Activated T-helper 1 cell treated with anti-CD3 and anti-CD28 coated beads, Interleukin-2, amount 50 U/mL, for 16 hours (primary cell): ENCODE data around the gene TAS2R43.
"Not testable (repeated sequence)": the region's sequence is repeated elsewhere in the genome, so short reads cannot be mapped to it uniquely, and the experiment has no call there.

Experiments
- DNase-seq, 2 donors: peaks; one replicate each; pipeline ENCODE4 v3.0.0-alpha.2; 2020; ENCODE audit warnings: low read depth in 1 of 2, low spot score in 1 of 2

TAS2R43 gene

DNA sequence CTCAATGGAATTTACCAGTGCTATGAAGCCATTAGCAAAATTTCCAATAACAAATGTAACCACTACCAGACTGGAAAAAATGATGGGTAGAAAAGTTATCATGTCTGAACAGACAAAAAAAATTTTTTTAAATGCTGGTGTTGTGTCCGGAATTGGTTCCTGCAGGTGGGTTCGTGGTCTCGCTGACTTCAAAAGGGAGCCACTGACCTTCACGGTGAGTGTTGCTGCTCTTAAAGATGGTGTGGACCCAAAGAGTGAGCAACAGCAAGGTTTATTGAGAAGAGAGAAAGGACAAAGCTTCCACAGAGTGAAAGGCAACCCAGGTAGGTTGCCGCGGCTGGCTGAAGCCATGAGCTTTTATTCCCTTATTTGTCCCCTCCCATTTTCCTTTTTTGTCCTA lies at the start of gene TAS2R43:
Gene TAS2R43 (minus strand): TSS at position 186 of the 400 bp plus-strand sequence. CDS start 84 bp downstream, at position 102.
- no peak for DNase-seq

- no peak for DNase-seq
Measured at GRCh38 chr12:11136075-11136474, 44.0 kb upstream of the TAS2R43 start.

GRCh38 chr12:11134305-11134704 lies 42.2 kb upstream of the TAS2R43 start, which contains the start of gene TAS2R30:
Gene TAS2R30, minus strand, starts transcription at chr12:11134644. Its CDS starts 400 bp downstream, at chr12:11134244.
- no peak for DNase-seq

DNA sequence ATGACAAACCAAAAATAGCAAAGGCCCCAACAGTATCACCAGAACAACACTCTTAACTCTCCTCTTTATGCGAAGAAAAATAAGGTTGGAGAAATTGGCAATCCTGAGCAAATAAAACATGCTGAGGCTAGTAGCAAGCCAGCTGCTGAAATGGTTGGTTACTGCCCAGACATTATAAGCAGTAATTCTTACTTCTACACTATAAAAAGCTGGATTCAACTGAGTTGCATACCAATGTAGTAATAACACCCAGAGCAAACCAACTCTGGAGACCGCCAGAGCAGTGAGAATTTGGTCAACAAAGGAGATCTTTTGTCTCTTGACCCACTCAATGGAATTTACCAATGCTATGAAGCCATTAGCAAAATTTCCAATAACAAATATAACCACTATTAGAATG lies 41.7 kb upstream of the TAS2R43 start:
- DNase-seq: no peak

DNA sequence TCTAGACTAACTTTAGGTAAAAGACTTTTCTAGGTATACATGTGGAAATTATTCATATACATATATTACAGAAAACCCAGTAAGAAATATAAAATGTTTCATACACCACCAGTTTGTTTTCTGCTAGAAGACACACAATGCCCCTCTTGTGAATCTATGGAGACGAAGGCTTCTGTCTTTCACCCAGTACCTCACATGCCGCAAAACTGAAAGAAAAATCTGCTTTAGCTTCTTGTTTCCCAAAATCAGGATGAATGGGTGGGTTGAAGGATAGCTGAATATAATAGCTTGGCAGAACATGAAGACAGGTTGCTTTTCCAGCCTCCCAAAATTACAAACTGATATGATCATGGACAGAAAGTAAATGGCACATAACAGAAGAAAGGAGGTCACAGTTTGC lies 41.0 kb upstream of the TAS2R43 start:
- DNase-seq: no peak

GRCh38 chr12:11130999-11131398 lies 38.9 kb upstream of the TAS2R43 start:
- no peak for DNase-seq

DNA sequence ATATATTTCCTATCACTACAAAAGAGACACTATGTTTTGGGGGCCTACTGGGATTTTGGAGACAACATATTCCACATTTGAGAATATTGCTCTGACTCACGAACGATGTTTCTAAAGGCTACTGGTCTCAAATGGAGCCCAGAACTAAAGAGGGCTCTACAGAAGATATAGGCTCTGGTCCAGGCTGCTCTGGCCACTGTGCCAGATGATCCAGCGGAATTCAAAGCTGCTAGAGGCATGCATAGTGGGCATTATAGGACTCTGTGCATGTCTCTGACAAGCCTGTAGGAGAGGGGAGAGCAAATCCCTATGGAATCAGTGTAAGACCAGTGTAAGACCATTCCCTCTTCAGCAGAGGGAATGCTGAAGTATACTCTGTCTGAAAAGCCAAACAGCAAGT lies 38.3 kb upstream of the TAS2R43 start:
- DNase-seq: no peak

DNA sequence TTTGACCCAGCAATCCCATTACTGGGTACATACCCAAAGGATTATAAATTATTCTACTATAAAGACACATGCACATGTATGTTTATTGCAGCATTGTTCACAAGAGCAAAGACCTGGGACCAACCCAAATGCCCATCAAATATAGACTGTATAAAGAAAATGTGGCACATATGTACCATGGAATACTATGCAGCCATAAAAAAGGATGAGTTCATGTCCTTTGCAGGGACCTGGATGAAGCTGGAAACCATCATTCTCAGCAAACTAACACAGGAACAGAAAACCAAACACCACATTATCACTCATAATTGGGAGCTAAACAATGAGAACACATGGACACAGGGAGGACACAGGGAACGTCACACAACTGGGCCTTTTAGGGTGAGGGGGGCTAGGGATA lies 22.0 kb upstream of the TAS2R43 start:
- DNase-seq: not testable (repeated sequence)

DNA sequence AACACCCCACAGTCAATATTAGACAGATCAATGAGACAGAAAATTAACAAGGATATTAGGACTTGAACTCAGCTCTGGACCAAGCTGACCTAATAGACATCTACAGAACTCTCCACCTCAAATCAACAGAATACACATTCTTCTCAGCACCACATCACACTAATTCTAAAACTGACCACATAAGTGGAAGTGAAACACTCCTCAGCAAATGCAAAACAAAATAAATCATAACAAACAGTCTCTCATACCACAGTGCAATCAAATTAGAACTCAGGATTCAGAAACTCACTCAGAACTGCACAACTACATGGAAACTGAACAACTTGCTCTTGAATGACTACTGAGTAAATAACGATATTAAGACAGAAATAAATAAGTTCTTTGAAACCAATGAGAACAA lies 19.1 kb upstream of the TAS2R43 start:
- not testable (repeated sequence) for DNase-seq

GRCh38 chr12:11108862-11109261 lies 16.7 kb upstream of the TAS2R43 start:
- no peak for DNase-seq

- no peak for DNase-seq
Measured at GRCh38 chr12:11107719-11108118, 15.6 kb upstream of the TAS2R43 start.

DNA sequence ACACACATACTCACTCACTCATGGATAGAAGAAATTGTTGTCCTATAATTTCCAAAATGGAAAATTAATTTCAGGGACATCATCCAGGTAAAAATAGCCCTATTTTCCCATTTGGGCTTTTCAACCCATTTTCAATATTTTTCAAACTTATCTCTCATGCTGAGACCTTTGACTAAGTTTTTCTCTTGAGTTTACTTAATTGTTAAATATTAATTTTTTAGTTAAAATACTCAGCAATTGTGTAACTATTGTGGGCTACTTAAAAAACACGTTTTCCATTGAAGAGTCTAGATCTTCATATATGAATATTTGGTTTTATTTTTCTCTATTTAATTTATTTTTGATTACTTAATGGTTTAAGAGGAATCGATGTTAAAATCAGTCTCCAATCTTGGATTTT lies 14.2 kb upstream of the TAS2R43 start:
- no peak for DNase-seq

GRCh38 chr12:11105546-11105945 lies 13.4 kb upstream of the TAS2R43 start:
- DNase-seq: no peak

- DNase-seq: not testable (repeated sequence)
Measured at GRCh38 chr12:11094910-11095309, 2.8 kb upstream of the TAS2R43 start.

GRCh38 chr12:11089246-11089645 lies 2.9 kb downstream of the TAS2R43 start:
- DNase-seq: no peak

GRCh38 chr12:11085419-11085818 lies 6.7 kb downstream of the TAS2R43 start:
- no peak for DNase-seq

DNA sequence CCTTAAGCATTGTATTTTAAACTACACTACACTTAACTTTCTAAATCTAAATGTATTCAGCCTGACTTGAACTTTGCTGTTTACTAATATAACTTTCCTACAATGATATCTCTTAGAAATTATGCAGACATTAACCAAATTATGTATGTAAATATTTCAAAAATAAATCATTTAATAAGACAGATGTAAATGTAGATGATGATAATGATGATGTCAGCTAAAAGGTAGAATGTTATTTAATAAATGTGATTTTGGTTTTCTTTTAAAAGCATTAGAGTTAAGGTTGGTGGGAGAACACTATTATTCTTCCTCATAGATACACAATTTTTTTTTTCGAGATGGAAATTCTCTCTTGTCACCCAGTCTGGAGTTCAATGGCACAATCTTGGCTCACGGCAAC lies 10.1 kb downstream of the TAS2R43 start:
- DNase-seq: no peak

GRCh38 chr12:11078246-11078645 lies 13.9 kb downstream of the TAS2R43 start:
- no peak for DNase-seq

- DNase-seq: no peak
Measured at GRCh38 chr12:11075642-11076041, 16.5 kb downstream of the TAS2R43 start.

DNA sequence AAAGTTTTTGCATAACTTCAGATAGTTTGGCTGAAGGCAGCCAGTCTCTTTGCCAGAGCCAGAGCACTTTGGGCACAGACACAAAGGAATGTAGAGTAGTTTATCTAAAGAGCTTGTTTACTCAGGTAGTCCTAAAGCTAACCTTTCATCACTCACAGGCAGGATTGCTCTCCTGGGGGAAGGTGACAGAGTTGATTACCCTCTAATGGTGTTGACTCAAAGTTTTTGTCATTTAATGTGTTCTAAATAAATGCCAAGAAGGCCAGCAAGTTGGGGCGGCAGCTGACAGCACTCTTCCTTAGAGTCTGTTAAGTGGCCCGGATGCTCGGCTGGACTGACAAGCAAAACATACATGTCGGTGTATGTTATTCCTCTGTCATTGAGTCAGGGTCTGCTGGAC lies 20.7 kb downstream of the TAS2R43 start:
- DNase-seq: no peak

DNA sequence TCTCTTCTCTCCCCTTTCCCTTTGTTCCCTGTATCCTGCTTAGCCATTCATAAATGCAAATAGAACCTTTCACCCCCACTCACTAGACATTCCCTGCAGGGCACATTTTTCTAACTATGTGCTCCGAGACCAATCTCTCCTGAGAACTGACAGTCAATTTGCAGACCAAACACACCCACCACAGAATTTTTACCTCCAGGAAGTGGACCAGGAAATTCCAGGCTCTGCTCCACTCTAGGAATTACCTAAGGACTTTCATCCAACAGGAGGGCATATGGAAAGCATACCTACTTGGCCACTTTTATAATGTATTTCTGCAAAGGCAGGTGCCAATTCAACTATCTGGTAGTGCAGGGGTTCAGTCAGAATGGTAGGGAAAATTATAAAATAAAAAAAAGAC lies 21.1 kb downstream of the TAS2R43 start:
- no peak for DNase-seq

DNA sequence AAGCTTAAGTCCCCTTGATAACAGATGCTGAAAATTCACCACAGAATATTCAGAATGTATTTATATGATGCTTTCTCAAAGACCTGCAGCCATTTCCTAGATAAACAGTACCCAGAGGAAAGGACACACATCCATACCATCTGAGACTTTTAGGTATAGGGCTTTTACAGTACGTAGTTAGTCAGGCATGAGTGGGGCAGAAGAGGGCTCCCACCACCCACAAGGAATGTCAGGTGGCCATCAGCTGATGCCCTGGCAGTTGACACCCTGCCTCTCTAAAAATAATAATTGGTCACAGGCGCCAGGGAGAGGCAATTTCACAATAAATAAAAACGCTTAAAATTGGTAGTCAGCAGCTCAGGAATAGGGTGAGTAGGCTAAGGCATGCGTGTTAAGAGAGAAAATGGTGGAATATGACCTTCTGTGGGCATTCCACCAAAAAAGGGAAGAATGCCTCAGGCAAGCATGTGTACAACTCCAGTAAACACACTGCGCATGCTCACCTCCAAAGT lies 22.2 kb downstream of the TAS2R43 start:
- no peak for DNase-seq

DNA sequence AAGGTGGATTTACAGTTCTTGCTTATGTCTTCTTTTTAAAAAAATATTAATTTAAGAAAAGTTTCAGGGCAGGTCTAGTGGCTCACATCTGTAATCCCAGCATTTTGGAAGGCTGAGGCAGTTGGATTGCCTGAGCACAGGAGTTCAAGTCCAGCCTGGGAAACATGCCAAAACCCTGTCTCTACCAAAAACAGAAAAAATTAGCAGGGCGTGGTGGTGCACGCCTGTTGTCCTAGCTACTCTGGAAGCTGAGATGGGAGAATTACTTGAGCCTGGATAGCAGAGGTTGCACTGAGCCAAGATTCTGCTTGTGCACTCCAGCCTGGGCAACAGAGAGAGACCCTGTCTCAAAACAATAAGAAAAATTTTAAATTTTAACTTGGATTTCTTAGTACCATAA lies 24.6 kb downstream of the TAS2R43 start:
- no peak for DNase-seq

GRCh38 chr12:11062194-11062593 lies 29.9 kb downstream of the TAS2R43 start, which contains the start of gene TAS2R46:
Gene TAS2R46, minus strand, starts transcription at chr12:11062294. Its CDS starts 0 bp downstream, at chr12:11062294.
- DNase-seq: not testable (repeated sequence)
